NCI-H226 (cell line): ENCODE measurements around the gene SPINK14.

ENCODE experiments used
- DNase-seq: peaks from one replicate; pipeline ENCODE4 v3.0.0-alpha.2; 2015

SPINK14 gene

DNA sequence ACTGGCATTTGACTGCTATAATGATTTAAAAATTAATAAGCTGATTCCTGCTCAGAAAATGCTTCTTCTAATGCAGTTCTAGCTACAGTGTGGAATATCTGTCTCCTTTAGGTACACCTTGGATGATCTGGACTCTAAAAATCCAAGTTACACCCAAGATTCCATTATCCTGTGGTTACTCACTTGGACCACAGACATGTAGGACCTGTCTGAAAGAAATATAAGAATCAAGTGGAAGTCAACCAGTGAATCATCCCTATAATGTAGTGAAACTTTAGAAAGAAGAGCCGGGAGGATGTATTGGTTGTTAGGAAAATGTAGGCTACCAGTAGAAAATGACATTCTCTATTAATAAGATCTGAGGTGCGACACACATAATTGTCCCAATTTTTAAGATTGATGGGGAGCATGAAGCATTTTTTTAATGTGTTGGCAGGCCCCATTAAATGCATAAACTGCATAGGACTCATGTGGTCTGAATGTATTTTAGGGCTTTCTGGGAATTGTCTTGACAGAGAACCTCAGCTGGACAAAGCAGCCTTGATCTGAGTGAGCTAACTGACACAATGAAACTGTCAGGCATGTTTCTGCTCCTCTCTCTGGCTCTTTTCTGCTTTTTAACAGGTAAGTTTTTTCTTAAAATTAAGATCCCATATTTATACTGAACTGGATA lies 34.3 kb downstream of the SPINK14 start, which contains the start of gene SPINK6:
SPINK6 (plus strand) TSS at position 512 of the 673 bp plus-strand sequence; CDS start at position 567, 55 bp downstream.
- DNase-seq, result peak; percentile 7

DNA sequence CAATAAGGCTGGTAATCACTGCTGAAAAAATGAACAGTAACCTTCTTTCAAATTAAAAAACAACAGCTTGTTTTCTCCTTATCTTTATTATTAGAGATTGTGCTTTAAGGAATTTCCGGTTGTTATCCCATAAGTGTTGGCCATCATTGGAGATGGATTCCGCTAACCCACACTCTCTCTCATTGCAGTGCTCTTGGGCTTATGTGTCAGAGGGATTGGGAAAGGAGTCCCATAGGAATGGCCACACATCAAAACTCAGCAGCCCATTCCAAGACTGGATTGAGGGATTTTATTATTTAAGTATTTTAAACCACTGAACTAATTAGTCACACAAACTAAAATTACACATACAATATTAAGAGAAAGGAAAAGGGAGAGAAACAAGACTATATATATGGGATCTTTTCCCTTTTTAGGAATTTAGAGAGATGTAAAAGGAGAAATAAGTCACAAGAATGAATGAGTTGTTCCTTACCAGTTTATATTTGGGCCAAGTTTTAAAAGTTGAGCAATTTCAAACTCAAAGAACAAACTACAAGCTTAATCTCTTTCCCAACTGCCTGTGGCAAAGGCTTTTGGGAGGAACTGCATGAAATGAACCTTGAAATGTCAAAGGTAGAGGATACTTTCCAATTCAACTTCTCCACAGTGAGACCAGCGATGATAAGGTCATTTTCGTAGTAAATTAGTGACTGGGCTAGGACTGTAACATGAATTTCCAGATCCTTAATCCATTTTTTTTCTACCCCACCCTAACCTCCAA lies 36.9 kb downstream of the SPINK14 start:
- no peak for DNase-seq

DNA sequence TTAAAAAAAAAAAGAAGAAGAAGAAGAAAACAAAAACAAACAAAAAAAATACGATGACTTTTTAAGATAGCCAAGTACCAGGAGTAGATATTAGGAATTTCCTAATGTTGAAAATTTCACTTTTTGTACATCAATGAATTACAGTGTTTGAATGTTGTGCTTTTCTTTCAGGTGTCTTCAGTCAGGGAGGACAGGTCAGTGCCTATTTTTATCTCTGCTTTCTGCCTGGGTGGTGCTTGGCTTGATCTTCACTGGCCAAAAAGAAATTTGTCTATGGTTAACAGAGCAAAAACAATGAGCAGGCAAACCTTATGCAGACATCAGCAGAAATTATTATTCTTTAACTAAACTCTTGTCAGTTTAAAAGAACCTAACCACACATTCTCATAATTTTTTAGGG lies 37.5 kb downstream of the SPINK14 start:
- no peak for DNase-seq

DNA sequence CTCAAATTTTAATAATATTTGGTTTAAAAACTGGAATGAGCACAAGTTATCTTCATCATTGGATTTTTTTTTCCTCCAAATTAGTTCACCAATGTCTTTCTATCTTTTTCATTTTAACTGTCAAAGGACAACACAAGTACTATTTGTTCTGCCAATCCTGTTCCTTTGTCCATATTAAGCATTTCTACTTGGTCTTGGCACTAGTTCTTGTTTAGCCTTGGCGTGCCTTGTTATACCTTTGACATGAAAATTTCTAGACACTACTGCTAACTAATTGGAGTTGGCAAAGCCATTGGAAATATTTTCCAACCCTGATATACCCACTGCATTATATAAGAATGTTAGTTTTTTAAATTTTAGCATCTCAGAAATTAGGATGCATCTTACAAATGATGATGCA lies 38.3 kb downstream of the SPINK14 start:
- DNase-seq, result no peak

DNA sequence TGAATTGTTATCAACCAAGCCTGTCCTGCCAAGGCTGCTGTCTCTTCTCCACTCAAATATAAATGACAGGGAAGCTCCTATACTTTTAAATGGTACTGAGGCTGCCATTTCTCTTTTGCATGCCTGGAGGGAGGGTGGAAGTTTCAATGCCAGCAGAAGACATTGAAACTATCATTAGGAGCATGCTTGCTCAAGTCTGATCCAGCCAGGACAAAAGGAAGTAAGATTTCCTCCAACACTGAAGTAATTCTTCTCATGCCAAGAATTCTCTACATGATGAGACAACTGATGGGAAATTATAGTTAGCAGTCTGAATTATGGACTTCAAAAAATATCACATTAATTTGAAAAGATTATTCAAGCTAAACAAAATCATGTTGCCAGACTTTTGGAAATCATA lies 39.9 kb downstream of the SPINK14 start:
- no peak for DNase-seq

DNA sequence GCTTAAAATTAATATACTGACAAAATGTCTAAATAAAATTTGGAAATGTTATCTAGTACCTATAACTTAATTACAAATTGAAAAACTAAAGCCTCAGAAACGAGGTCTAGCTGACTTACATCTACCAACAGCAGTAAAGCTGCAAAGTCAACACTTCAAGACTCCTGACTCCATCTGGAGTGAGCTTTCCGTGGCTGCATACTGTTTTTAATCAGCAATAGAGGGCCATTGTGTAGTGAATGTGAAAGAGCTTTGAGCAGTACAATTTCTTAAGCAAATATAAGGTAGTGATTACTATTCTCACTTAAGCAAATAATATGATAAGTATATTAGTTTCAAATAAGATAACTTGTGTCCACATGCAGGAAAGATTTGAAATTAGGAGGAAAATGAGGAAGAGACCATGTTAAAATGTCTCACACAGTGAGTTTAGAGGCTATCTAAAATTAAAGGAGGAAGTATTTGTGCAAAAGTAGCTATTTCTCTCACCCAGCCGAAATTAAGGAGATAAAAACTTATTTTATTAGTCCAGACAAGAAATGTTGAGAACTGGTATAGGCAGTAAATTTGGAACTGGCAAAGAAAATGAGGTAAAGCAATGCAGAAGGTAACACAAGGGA lies 40.9 kb downstream of the SPINK14 start:
- DNase-seq, result no peak

DNA sequence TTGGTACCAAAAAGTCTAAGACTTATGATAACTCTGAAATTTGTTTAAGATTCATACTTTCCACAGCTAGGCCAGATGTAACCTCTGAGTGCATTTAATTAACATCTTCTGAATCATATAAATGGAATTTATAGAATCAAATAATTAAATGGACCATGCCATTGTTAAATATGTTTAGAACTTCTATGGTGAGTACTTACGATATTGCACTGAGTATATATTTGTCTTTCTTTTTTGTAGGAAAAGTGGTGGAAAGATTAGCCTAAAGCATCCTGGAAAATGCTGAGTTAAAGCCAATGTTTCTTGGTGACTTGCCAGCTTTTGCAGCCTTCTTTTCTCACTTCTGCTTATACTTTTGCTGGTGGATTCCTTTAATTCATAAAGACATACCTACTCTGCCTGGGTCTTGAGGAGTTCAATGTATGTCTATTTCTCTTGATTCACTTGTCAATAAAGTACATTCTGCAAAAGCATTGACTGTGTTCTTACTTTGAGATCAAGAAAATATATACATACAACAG lies 46.4 kb downstream of the SPINK14 start:
- no peak for DNase-seq

DNA sequence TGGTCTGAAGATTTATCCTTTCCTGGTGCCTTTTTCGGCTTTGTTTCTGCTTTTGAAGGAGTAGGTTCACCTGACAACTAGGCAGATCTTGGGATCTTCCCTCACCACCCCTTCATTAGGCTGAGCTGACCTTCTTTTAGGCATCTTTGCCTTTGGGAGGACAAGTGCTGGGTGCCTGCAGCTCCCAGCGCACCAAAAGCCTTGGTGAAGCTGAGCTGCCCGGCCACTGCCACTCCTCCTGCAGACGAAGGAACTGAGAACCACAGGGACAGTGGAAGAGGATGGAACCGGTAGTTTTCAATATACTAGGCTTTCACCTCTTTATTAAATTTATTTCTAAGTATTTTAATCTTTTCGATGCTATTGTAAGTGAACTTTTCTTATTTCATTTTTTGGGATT lies 53.2 kb downstream of the SPINK14 start:
- no peak for DNase-seq

DNA sequence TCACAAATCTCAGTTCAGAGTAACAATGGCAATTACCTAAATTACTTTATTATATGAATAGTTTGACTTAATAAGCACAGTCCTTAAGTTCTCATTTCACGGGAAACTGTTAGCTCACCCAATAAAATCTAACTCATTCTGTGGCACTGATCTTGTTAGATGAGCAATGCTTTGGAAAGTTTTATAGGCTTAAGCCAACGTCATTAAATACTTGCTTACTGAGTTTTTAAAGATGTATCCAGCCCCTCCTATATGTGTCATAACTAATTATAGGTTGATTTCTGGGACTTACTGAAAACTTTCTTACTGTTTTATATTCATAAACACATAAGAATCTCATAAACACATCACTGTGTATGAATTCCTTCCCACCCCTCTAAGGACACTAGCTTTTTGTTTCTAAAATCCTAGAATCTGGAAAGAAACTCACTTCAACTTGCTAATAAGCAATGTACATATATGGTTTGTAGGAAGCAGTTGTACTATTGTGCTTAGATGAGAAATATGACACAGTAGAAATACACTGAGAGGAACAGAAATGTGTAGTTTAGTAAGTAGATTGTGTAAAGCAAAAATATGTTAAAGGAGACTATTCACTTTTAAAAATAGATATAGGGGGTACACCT lies 55.9 kb downstream of the SPINK14 start:
- no peak for DNase-seq
